Neuronal stem cell (in vitro differentiated cells): ENCODE data around the gene TNS1.
A peak's percentile ranks its signal among the peaks of the same experiment; 100 is the strongest.

ENCODE experiments used
- DNase-seq: peaks from one replicate; pipeline ENCODE4 v3.0.0-alpha.2; 2013; ENCODE audit warnings: low spot score
- H2AFZ ChIP-seq: one replicate; pipeline ENCODE4 v1.6.1; 2013; ENCODE audit warnings: mild to moderate bottlenecking, low read length, inconsistent platforms
- H2AK5ac ChIP-seq: 2 replicates; pipeline ENCODE4 v1.6.1; 2013; ENCODE audit warnings: low read depth, mild to moderate bottlenecking, inconsistent platforms, low read length, moderate library complexity, mixed read lengths
- H2BK120ac ChIP-seq: 2 replicates; pipeline ENCODE4 v1.6.1; 2013; ENCODE audit warnings: low read depth, mild to moderate bottlenecking, inconsistent platforms, low read length, moderate library complexity, mixed read lengths
- H2BK12ac ChIP-seq: one replicate; pipeline ENCODE4 v1.6.1; 2013; ENCODE audit warnings: low read length, inconsistent platforms
- H2BK15ac ChIP-seq: 2 replicates; pipeline ENCODE4 v1.6.1; 2013; ENCODE audit warnings: mild to moderate bottlenecking, low read length, inconsistent platforms, mixed read lengths
- H2BK5ac ChIP-seq: one replicate; pipeline ENCODE4 v1.6.1; 2013; ENCODE audit warnings: inconsistent platforms, mild to moderate bottlenecking, low read length, moderate library complexity
- H3K14ac ChIP-seq: one replicate; pipeline ENCODE4 v1.6.1; 2013; ENCODE audit warnings: low read length, inconsistent platforms
- H3K18ac ChIP-seq: 2 replicates; pipeline ENCODE4 v1.6.1; 2013; ENCODE audit warnings: low read length, inconsistent platforms
- H3K23ac ChIP-seq: 2 replicates; pipeline ENCODE4 v1.6.1; 2013; ENCODE audit warnings: low read depth, mild to moderate bottlenecking, mixed read lengths, low read length, inconsistent platforms; ENCODE audit not compliant: poor library complexity
- H3K27ac ChIP-seq: replicated peaks from 3 replicates; pipeline ENCODE4 v1.5.1; 2013; ENCODE audit warnings: low read length, inconsistent platforms
- H3K27me3 ChIP-seq, 3 experiments: 2 replicates each; pipeline ENCODE4 v1.6.1; 2013; ENCODE audit warnings: low read length in 3 of 3, mild to moderate bottlenecking in 2 of 3, inconsistent platforms in 1 of 3, low read depth in 1 of 3, mixed read lengths in 1 of 3, moderate library complexity in 1 of 3; ENCODE audit not compliant: control insufficient read depth in 3 of 3, insufficient read depth in 3 of 3
- H3K36me3 ChIP-seq, 2 donors: replicated peaks in 1 of 2; 2 replicates each; pipeline ENCODE4 v1.6.1; 2013; ENCODE audit warnings: low read length in 2 of 2; ENCODE audit not compliant: control insufficient read depth in 2 of 2, insufficient read depth in 2 of 2
- H3K4ac ChIP-seq: 2 replicates; pipeline ENCODE4 v1.6.1; 2013; ENCODE audit warnings: inconsistent platforms, mild to moderate bottlenecking, low read length, moderate library complexity
- H3K4me1 ChIP-seq, 2 donors: 1 replicate in 1 of 2; 2 replicates in 1 of 2; pipeline ENCODE4 v1.6.1; 2013; ENCODE audit warnings: low read length in 2 of 2, low read depth in 1 of 2; ENCODE audit not compliant: control insufficient read depth in 2 of 2, insufficient read depth in 1 of 2
- H3K4me2 ChIP-seq: one replicate; pipeline ENCODE4 v1.6.1; 2013; ENCODE audit warnings: mild to moderate bottlenecking, low read length, inconsistent platforms; ENCODE audit not compliant: insufficient read depth, poor library complexity, severe bottlenecking
- H3K4me3 ChIP-seq, 2 donors: 2 replicates each; pipeline ENCODE4 v1.5.1; 2013; ENCODE audit warnings: low read length in 2 of 2, mild to moderate bottlenecking in 2 of 2, inconsistent platforms in 1 of 2, moderate library complexity in 1 of 2
- H3K79me1 ChIP-seq: one replicate; pipeline ENCODE4 v1.6.1; 2013; ENCODE audit warnings: low read depth, mild to moderate bottlenecking, inconsistent platforms, low read length, moderate library complexity
- H3K9ac ChIP-seq: one replicate; pipeline ENCODE4 v1.6.1; 2013; ENCODE audit warnings: mild to moderate bottlenecking, low read depth, low read length, inconsistent platforms; ENCODE audit not compliant: poor library complexity
- H3K9me3 ChIP-seq, 2 donors: replicated peaks in 1 of 2; 2 replicates each; pipeline versions ENCODE3 to v1.6.1; 2013; ENCODE audit warnings: low read length in 2 of 2, mild to moderate bottlenecking in 2 of 2, inconsistent platforms in 1 of 2, low read depth in 1 of 2, mixed read lengths in 1 of 2, moderate library complexity in 1 of 2; ENCODE audit not compliant: control insufficient read depth in 2 of 2, insufficient read depth in 1 of 2
- H4K8ac ChIP-seq: one replicate; pipeline ENCODE4 v1.6.1; 2013; ENCODE audit warnings: low read depth, mild to moderate bottlenecking, inconsistent platforms, low read length, moderate library complexity
- H4K91ac ChIP-seq: one replicate; pipeline ENCODE4 v1.6.1; 2013; ENCODE audit warnings: low read length, low read depth, mild to moderate bottlenecking, inconsistent platforms; ENCODE audit not compliant: poor library complexity
- WGBS, 2 donors: extraction: QIAGEN DNeasy Blood & Tissue Kit; methylation state at CpG; one replicate each; pipeline ENCODE4 v1.1.7; 2013; ENCODE audit warnings: missing lambda C conversion rate in 2 of 2, mixed read lengths in 1 of 2; ENCODE audit not compliant: insufficient read length in 2 of 2, insufficient replicate concordance in 1 of 2; ENCODE audit errors: extremely low coverage in 2 of 2; 5-methylcytosine and 5-hydroxymethylcytosine counted together

TNS1 gene

GRCh38 chr2:217816396-217816869 lies 186.4 kb downstream of the TNS1 start:
- Histone ChIP-seq H3K18ac (no peak overlapping the region), H3K9ac (no peak overlapping the region), H3K36me3 (no peaks in the 10 kb centered on the region), H2AK5ac (no peak overlapping the region), H3K27me3 (peaks cover 0 to 25% (median 0%) of the 10 kb centered on the region in 3 experiments), H2BK15ac (no peak overlapping the region), H3K4me1 (peaks cover 9 to 24% of the 10 kb centered on the region in 2 donors), H3K23ac (no peak overlapping the region), H3K4me3 (no peak overlapping the region), H3K79me1 (no peaks in the 10 kb centered on the region), H3K4ac (no peak overlapping the region), H2BK120ac (no peak overlapping the region), H3K27ac (no peak overlapping the region), H3K4me2 (no peak overlapping the region), H2BK12ac (no peak overlapping the region), H3K14ac (no peak overlapping the region), H4K91ac (no peak overlapping the region), H3K9me3 (no peaks in the 10 kb centered on the region), H2AFZ (peak overlapping the region; percentile 57), H2BK5ac (no peak overlapping the region), H4K8ac (no peak overlapping the region)
- WGBS, 2 donors: no CpG with 5 or more reads among the region's 11 CpGs
- DNase-seq: no peak

DNA sequence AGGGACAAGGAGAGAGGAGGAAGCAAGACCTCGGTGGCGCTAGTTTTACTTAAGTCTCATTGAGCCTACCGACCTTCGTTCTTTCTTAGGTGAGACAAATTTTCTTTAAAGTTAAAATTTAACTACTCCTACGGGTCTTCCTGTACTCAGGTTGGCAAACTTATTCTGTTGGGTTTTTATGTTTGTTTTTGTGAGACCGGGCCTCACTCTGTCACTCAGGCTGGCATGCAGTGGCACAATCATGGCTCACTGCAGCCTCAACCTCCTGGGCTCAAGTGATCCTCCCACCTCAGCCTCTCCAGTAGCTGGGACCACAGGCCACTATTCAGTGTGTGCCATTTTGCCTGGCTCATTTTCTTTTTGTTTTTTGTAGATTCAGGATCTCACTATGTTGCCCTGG lies 189.0 kb downstream of the TNS1 start:
- Histone ChIP-seq H2BK12ac (no peak overlapping the region), H3K9me3 (no peaks in the 10 kb centered on the region), H3K4me3 (no peak overlapping the region), H3K4me1 (peaks cover 0 to 8% of the 10 kb centered on the region in 2 donors), H2AK5ac (no peak overlapping the region), H3K14ac (no peak overlapping the region), H3K36me3 (no peaks in the 10 kb centered on the region), H3K9ac (no peak overlapping the region), H3K4ac (no peak overlapping the region), H2BK15ac (no peak overlapping the region), H3K27ac (no peak overlapping the region), H2BK5ac (no peak overlapping the region), H3K18ac (no peak overlapping the region), H2BK120ac (no peak overlapping the region), H3K4me2 (no peak overlapping the region), H2AFZ (no peak overlapping the region), H3K23ac (no peak overlapping the region), H3K79me1 (no peaks in the 10 kb centered on the region), H3K27me3 (peaks cover 0 to 17% (median 0%) of the 10 kb centered on the region in 3 experiments), H4K91ac (no peak overlapping the region), H4K8ac (no peak overlapping the region)
- WGBS, 2 donors: no CpG with 5 or more reads among the region's 6 CpGs
- no peak for DNase-seq

- H3K27me3 ChIP-seq: peaks cover 0 to 6% (median 0%) of the 10 kb centered on the region in 3 experiments
- H4K8ac ChIP-seq: no peak overlapping the region
- no peaks in the 10 kb centered on the region for H3K9me3 ChIP-seq
- no peak overlapping the region for H2BK120ac ChIP-seq
- H3K23ac ChIP-seq: no peak overlapping the region
- no peak overlapping the region for H2BK12ac ChIP-seq
- no peak overlapping the region for H3K4ac ChIP-seq
- no peak overlapping the region for H3K27ac ChIP-seq
- peaks cover 0 to 8% of the 10 kb centered on the region in 2 donors for H3K4me1 ChIP-seq
- no peaks in the 10 kb centered on the region for H3K79me1 ChIP-seq
- no peak overlapping the region for H4K91ac ChIP-seq
- H2AFZ ChIP-seq: no peak overlapping the region
- H3K9ac ChIP-seq: no peak overlapping the region
- no peak for DNase-seq
- no peak overlapping the region for H2BK5ac ChIP-seq
- WGBS, 2 donors: no CpG with 5 or more reads among the region's 6 CpGs
- H3K36me3 ChIP-seq: no peaks in the 10 kb centered on the region
- H3K18ac ChIP-seq: no peak overlapping the region
- no peak overlapping the region for H3K4me2 ChIP-seq
- no peak overlapping the region for H3K14ac ChIP-seq
- H3K4me3 ChIP-seq: no peak overlapping the region
- H2AK5ac ChIP-seq: no peak overlapping the region
- H2BK15ac ChIP-seq: no peak overlapping the region
Observed at GRCh38 chr2:217812170-217812569, 190.6 kb downstream of the TNS1 start.

DNA sequence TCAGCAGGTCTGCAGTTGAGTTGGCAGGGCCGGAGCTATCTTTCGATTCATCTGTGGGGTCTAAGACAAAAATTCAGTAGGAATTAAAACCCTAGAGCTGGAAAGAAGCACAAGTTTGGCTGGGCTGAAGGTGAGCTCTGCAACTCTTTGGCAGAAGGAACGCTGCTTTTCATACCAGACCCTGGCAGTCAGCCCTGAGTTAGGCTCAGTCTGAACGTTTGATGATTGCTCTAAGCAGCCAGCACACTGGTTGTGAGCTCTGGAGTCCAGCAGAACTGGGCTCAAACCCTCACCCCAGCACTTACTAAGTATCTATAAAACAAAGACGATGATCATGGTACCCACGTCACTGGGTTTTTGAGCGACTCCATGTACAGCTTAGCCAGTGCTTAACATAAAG lies 192.5 kb downstream of the TNS1 start:
- Histone ChIP-seq H3K9ac (no peak overlapping the region), H3K4ac (no peak overlapping the region), H2BK5ac (no peak overlapping the region), H2BK15ac (no peak overlapping the region), H3K4me3 (no peak overlapping the region), H3K9me3 (peaks cover 0 to 5% of the 10 kb centered on the region in 2 donors), H3K36me3 (peaks cover 0 to 2% of the 10 kb centered on the region in 2 donors), H3K23ac (no peak overlapping the region), H3K79me1 (peaks cover 3% of the 10 kb centered on the region), H3K18ac (no peak overlapping the region), H3K4me1 (peaks cover 0 to 1% of the 10 kb centered on the region in 2 donors), H3K27ac (no peak overlapping the region), H3K14ac (no peak overlapping the region), H2AFZ (no peak overlapping the region), H4K8ac (no peak overlapping the region), H2BK12ac (no peak overlapping the region), H2AK5ac (no peak overlapping the region), H3K27me3 (peaks cover 0 to 4% (median 0%) of the 10 kb centered on the region in 3 experiments), H2BK120ac (no peak overlapping the region), H4K91ac (no peak overlapping the region), H3K4me2 (no peak overlapping the region)
- no peak for DNase-seq
- WGBS, 2 donors: no CpG with 5 or more reads among the region's 7 CpGs
